ENCODE data around the gene REPS2.

GRCh38 chrX:17056868-17057608 is 110.6 kb downstream of the REPS2 start:
- no peak for TF ChIP-seq CTCF (conservative IDR thresholded peaks at IDR 0.05; ENCODE audit: low read depth, low read length)
- TF ChIP-seq EZH2 (IDR thresholded peaks at IDR 0.05; ENCODE audit: borderline replicate concordance, low read depth, low read length, poor library complexity, severe bottlenecking) = no peak

Measured in A673 (cell line).